ENCODE data around the gene ANO1. TPM values are rescaled to one million over a fixed set of nuclear protein-coding genes. Genes with fewer than 3 reads are reported as not detected.

ANO1 gene
- total and polyA plus RNA-seq, 4 donors = 7.8 to 64.8 (median 32.2) TPM

DNA sequence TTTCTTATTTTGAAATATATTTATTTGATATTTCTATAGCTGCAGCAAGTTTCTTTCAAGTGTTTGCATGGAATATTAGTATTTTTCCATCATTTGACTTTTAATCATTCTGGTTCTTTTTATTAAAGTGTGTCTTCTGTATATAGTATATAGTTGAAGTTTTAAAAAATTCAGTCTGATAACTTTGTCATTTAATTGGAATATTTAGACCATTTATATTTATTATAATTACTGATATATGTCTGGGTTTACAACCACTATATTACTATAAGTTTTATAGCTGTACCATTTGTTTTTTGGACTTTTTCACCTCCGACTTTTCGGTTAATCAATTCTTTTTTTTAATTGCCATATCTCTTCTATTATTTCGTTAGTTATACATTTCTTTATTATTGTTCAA, 22.7 kb upstream of the ANO1 start:
- no peak overlapping the region for H3K4me3 ChIP-seq (ENCODE audit: low read depth in 1 of 3, low read length in 3 of 3)
- TF ChIP-seq NR2F2 (IDR thresholded peaks at IDR 0.05) (no peak), FOXA1 (IDR thresholded peaks at IDR 0.05) (no peak), FOXA2 (IDR thresholded peaks at IDR 0.05) (no peak), HNF4A (conservative IDR thresholded peaks at IDR 0.05) (no peak), ZBTB33 (IDR thresholded peaks at IDR 0.05) (no peak), REST (IDR thresholded peaks at IDR 0.05) (no peak), RAD21 (IDR thresholded peaks at IDR 0.05) (no peak), SP1 (IDR thresholded peaks at IDR 0.05) (no peak), JUND (IDR thresholded peaks at IDR 0.05) (no peak), RXRA (IDR thresholded peaks at IDR 0.05) (no peak), CTCF (IDR thresholded peaks at IDR 0.05; ENCODE audit: low read depth, low read length, missing input control) (no peak), HNF4G (IDR thresholded peaks at IDR 0.05) (no peak), GABPA (IDR thresholded peaks at IDR 0.05 in 1 of 2, conservative IDR thresholded peaks at IDR 0.05 in 1 of 2) (no peak)
- TF ChIP-seq, protein P1, sequence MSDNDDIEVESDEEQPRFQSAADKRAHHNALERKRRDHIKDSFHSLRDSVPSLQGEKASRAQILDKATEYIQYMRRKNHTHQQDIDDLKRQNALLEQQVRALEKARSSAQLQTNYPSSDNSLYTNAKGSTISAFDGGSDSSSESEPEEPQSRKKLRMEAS (IDR thresholded peaks at IDR 0.05) = no peak
- TF ChIP-seq, protein P2, sequence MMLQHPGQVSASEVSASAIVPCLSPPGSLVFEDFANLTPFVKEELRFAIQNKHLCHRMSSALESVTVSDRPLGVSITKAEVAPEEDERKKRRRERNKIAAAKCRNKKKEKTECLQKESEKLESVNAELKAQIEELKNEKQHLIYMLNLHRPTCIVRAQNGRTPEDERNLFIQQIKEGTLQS (IDR thresholded peaks at IDR 0.05) = no peak
- no peak overlapping the region for H3K27ac ChIP-seq (ENCODE audit: low read depth in 1 of 2, low read length in 2 of 2)
- H3K4me1 ChIP-seq (ENCODE audit: control insufficient read depth in 4 of 4, insufficient read depth in 4 of 4, low read length in 3 of 4) = no peaks in the 10 kb centered on the region
- no peaks in the 10 kb centered on the region for H3K27me3 ChIP-seq (ENCODE audit: control insufficient read depth in 4 of 4, insufficient read depth in 4 of 4, low read length in 3 of 4)
- H3K9ac ChIP-seq (ENCODE audit: low read depth in 1 of 2, low read length in 2 of 2) = no peak overlapping the region
- WGBS = 83% methylated on average over 3 of the region's 3 CpGs
- no peaks in the 10 kb centered on the region for H3K36me3 ChIP-seq (ENCODE audit: control insufficient read depth in 4 of 4, insufficient read depth in 3 of 4, low read depth in 1 of 4, low read length in 3 of 4)
- H3K9me3 ChIP-seq (ENCODE audit: control insufficient read depth in 4 of 4, low read length in 3 of 4) = no peaks in the 10 kb centered on the region
- no peak for DNase-seq (ENCODE audit: low spot score)

DNA sequence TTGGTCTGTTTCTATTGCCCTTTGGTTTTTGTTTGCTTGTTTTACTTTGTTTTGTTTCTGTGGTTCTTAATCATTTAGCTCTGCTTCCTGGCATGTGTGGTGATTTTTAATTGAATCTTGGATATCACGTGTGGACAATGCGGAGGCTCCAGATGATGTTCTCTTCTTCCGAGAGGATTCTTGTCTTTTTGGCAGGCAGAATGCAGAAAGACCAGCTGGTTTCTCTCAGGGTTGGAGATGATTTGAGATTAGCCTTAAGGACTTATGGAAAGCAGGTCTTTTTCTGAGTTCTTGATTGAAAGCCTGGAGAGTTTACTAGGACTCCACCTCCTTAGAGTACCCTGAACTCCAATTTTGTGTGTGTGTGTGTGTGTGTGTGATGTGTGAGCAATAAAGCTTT, 21.0 kb upstream of the ANO1 start:
- TF ChIP-seq, protein P2 (IDR thresholded peaks at IDR 0.05) = no peak
- TF ChIP-seq TAF1 (conservative IDR thresholded peaks at IDR 0.05) (no peak), CTCF (IDR thresholded peaks at IDR 0.05; ENCODE audit: low read depth, low read length, missing input control) (no peak), GABPA (IDR thresholded peaks at IDR 0.05 in 1 of 2, conservative IDR thresholded peaks at IDR 0.05 in 1 of 2) (no peak), RAD21 (IDR thresholded peaks at IDR 0.05) (no peak), YY1 (IDR thresholded peaks at IDR 0.05) (no peak), NR2F2 (IDR thresholded peaks at IDR 0.05) (no peak)
- Histone ChIP-seq H3K4me1 (ENCODE audit: control insufficient read depth in 4 of 4, insufficient read depth in 4 of 4, low read length in 3 of 4) (no peaks in the 10 kb centered on the region), H3K9me3 (ENCODE audit: control insufficient read depth in 4 of 4, low read length in 3 of 4) (no peaks in the 10 kb centered on the region), H3K9ac (ENCODE audit: low read depth in 1 of 2, low read length in 2 of 2) (no peak overlapping the region), H3K36me3 (ENCODE audit: control insufficient read depth in 4 of 4, insufficient read depth in 3 of 4, low read depth in 1 of 4, low read length in 3 of 4) (no peaks in the 10 kb centered on the region), H3K27ac (ENCODE audit: low read depth in 1 of 2, low read length in 2 of 2) (no peak overlapping the region), H3K27me3 (ENCODE audit: control insufficient read depth in 4 of 4, insufficient read depth in 4 of 4, low read length in 3 of 4) (no peaks in the 10 kb centered on the region), H3K4me3 (ENCODE audit: low read depth in 1 of 3, low read length in 3 of 3) (no peak overlapping the region)
- no peak for DNase-seq (ENCODE audit: low spot score)
- 84% methylated on average over 3 of the region's 3 CpGs for WGBS

Measured in liver (tissue), 9 donors.